ENCODE measurements around the gene RASAL2. TPM values are rescaled to one million over a fixed set of nuclear protein-coding genes. Genes with fewer than 3 reads are reported as not detected.
A peak's percentile ranks its signal among the peaks of the same experiment; 100 is the strongest.

Gene RASAL2
- total and polyA plus RNA-seq, 12 donors: 2.4 to 31.5 (median 15.0) TPM

- 75 to 88% (median 79%) methylated on average over 3 of the region's 3 CpGs for WGBS, 4 donors
- intact Hi-C loops (cut with DNase I): no loop called here
- Histone ChIP-seq H3K36me3 (replicated peaks in 1 of 2) (no peaks in the 10 kb centered on the region), H3K27me3 (no peaks in the 10 kb centered on the region), H3K4me3 (no peak overlapping the region), H3K27ac (peak overlapping the region in 2 of 5 donors; percentile 36 to 46), H3K4me1 (replicated peaks in 1 of 2) (peaks cover 0 to 20% of the 10 kb centered on the region in 2 donors), H3K9me3 (replicated peaks in 1 of 3) (no peaks in the 10 kb centered on the region)
- DNase-seq: no peak
- no peak for TF ChIP-seq CTCF (IDR thresholded peaks at IDR 0.05)
- no peak for TF ChIP-seq POLR2A (IDR thresholded peaks at IDR 0.05)
These were observed 39.5 kb downstream of the RASAL2 start for GRCh38 chr1:178133239-178133989.

GRCh38 chr1:178134061-178134460, 40.2 kb downstream of the RASAL2 start:
- Histone ChIP-seq H3K9me3 (replicated peaks in 1 of 3) (no peaks in the 10 kb centered on the region), H3K4me1 (replicated peaks in 1 of 2) (peaks cover 0 to 20% of the 10 kb centered on the region in 2 donors), H3K27me3 (no peaks in the 10 kb centered on the region), H3K36me3 (replicated peaks in 1 of 2) (no peaks in the 10 kb centered on the region), H3K4me3 (no peak overlapping the region), H3K27ac (peak overlapping the region in 1 of 5 donors; percentile 36)
- 52 to 68% (median 61%) methylated on average over 2 of the region's 2 CpGs for WGBS, 4 donors
- intact Hi-C loops (cut with DNase I): no loop called here
- no peak for TF ChIP-seq POLR2A (IDR thresholded peaks at IDR 0.05)
- no peak for TF ChIP-seq CTCF (IDR thresholded peaks at IDR 0.05)
- DNase-seq: peak in 5 of 7 donors; percentile 12 to 55 (median 44)

GRCh38 chr1:178137238-178137637, 43.3 kb downstream of the RASAL2 start:
- no peaks in the 10 kb centered on the region for H3K9me3 ChIP-seq (replicated peaks in 1 of 3)
- TF ChIP-seq CTCF (IDR thresholded peaks at IDR 0.05) (no peak), POLR2A (IDR thresholded peaks at IDR 0.05) (no peak)
- intact Hi-C loops (cut with DNase I): no loop called here
- H3K27me3 ChIP-seq: no peaks in the 10 kb centered on the region
- peak overlapping the region in 1 of 5 donors; percentile 1 for H3K27ac ChIP-seq
- H3K36me3 ChIP-seq (replicated peaks in 1 of 2): no peaks in the 10 kb centered on the region
- DNase-seq: no peak
- 33 to 46% (median 42%) methylated on average over 2 of the region's 2 CpGs for WGBS, 4 donors
- H3K4me3 ChIP-seq: no peak overlapping the region
- H3K4me1 ChIP-seq (replicated peaks in 1 of 2): peaks cover 0 to 20% of the 10 kb centered on the region in 2 donors

GRCh38 chr1:178142806-178143205, 48.9 kb downstream of the RASAL2 start:
- Histone ChIP-seq H3K4me3 (no peak overlapping the region), H3K9me3 (replicated peaks in 1 of 3) (no peaks in the 10 kb centered on the region), H3K36me3 (replicated peaks in 1 of 2) (no peaks in the 10 kb centered on the region), H3K27me3 (no peaks in the 10 kb centered on the region), H3K4me1 (replicated peaks in 1 of 2) (peaks cover 0 to 9% of the 10 kb centered on the region in 2 donors), H3K27ac (no peak overlapping the region)
- no peak for DNase-seq
- TF ChIP-seq CTCF (IDR thresholded peaks at IDR 0.05): no peak
- TF ChIP-seq POLR2A (IDR thresholded peaks at IDR 0.05): no peak
- WGBS, 4 donors: 94 to 97% (median 95%) methylated on average over 4 of the region's 4 CpGs
- intact Hi-C loops (cut with DNase I): no loop called here

Measured in adrenal gland (tissue), 12 donors.